Activated CD4-positive, alpha-beta T cell treated with anti-CD3 and anti-CD28 coated beads for 36 hours (primary cell): Measurements from ENCODE around the gene PI16. TPM values are rescaled to one million over a fixed set of nuclear protein-coding genes. Genes with fewer than 3 reads are reported as not detected.

Experiments used
- ATAC-seq: fragments of 200-7000 bp; cut with Tn5 transposase; one replicate; pipeline ENCODE4 v1.10.0; 2021; ENCODE audit warnings: mild to moderate bottlenecking, moderate library complexity
- CTCF ChIA-PET: fragments of 350-600 bp; sonication (Branson Sonifier 250); formaldehyde crosslinking; loops from one replicate; lab custom pipeline; 2021; ENCODE audit warnings: antibody characterized with exemption; lab: Charles Lee
- POLR2A ChIA-PET: fragments of 350-600 bp; sonication (Branson Sonifier 250); formaldehyde crosslinking; loops from one replicate; lab custom pipeline; 2021; ENCODE audit warnings: antibody characterized with exemption, inconsistent platforms; lab: Charles Lee
- DNase-seq: peaks from one replicate; pipeline ENCODE4 v3.0.0-alpha.2; 2020
- H3K27ac Mint-ChIP-seq: one replicate; pipeline ENCODE4 v1.8.0; 2021; ENCODE audit warnings: mixed read lengths
- H3K27me3 Mint-ChIP-seq: one replicate; pipeline ENCODE4 v1.8.0; 2021; ENCODE audit warnings: mixed read lengths
- H3K36me3 Mint-ChIP-seq: one replicate; pipeline ENCODE4 v1.8.0; 2021; ENCODE audit warnings: low read depth, mixed read lengths
- H3K4me1 Mint-ChIP-seq: one replicate; pipeline ENCODE4 v1.8.0; 2021; ENCODE audit warnings: mixed read lengths
- H3K4me3 Mint-ChIP-seq: one replicate; pipeline ENCODE4 v1.8.0; 2021; ENCODE audit warnings: mild to moderate bottlenecking, moderate library complexity, mixed read lengths
- H3K9me3 Mint-ChIP-seq: one replicate; pipeline ENCODE4 v1.8.0; 2021; ENCODE audit warnings: low read depth, mixed read lengths
- intact Hi-C, 2 experiments: fragments of 100-400 bp; cut with DNase I in 1 of 2; cut with micrococcal nuclease in 1 of 2; formaldehyde crosslinking; loops; one replicate each; pipeline versions ENCODE4 v1.14.2 to v1.15.1; 2022 to 2024; cut with DNase I, micrococcal nuclease
- total RNA-seq, 2 experiments: library from RNA; stranded (reverse); gene quantifications; one replicate each; pipeline ENCODE4 v1.2.3, GENCODE V29; 2021

The PI16 gene
- total RNA-seq, 2 experiments from 2014 or later = 0.96 to 1.9 TPM

DNA sequence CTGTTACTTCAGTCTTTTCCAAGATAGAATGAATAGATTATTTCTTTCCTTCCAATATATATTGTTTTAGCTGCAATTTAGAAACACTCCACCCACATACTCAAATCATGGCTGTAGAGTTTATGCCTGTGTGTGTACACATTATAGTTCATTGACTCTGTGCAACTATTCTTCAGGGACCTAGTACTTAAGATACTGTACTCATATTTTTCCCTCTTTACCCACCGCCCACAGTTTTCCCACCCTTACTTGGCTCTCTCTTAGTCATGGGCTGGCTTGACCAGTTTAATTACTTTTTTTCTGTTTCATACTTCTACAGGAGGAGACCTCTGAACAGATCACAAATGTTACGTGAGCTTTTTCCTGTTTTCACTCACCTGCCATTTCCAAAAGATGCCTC lies 38.4 kb upstream of the PI16 start:
- H3K9me3 Mint-ChIP-seq = no peaks in the 10 kb centered on the region
- peaks cover 44% of the 10 kb centered on the region for H3K4me1 Mint-ChIP-seq
- no peak for ATAC-seq
- POLR2A ChIA-PET = interaction anchor here (0.7 kb wide), 1 partner anchor 65 kb away, joined by 4 read pairs; no protein-coding TSS in a partner anchor
- CTCF ChIA-PET = interaction anchor here (0.8 to 2.5 kb wide), 3 partner anchors 30 to 102 kb away, joined by 3 to 10 read pairs (median 4); partner anchors contain the start of gene C6orf89
- no peaks in the 10 kb centered on the region for H3K27me3 Mint-ChIP-seq
- no peak for DNase-seq
- H3K4me3 Mint-ChIP-seq = no peak overlapping the region
- H3K36me3 Mint-ChIP-seq = peaks cover 29% of the 10 kb centered on the region
- intact Hi-C loops = no loop called here
- H3K27ac Mint-ChIP-seq = no peak overlapping the region

GRCh38 chr6:36917541-36918193 lies 36.9 kb upstream of the PI16 start:
- DNase-seq (no peak), ATAC-seq (no peak)
- no peak overlapping the region for H3K4me3 Mint-ChIP-seq
- H3K27me3 Mint-ChIP-seq = no peaks in the 10 kb centered on the region
- peaks cover 31% of the 10 kb centered on the region for H3K4me1 Mint-ChIP-seq
- H3K9me3 Mint-ChIP-seq = no peaks in the 10 kb centered on the region
- ChIA-PET POLR2A (interaction anchor here (0.6 kb wide), 1 partner anchor 48 kb away, joined by 7 read pairs; no protein-coding TSS in a partner anchor), CTCF (no interaction called here)
- H3K36me3 Mint-ChIP-seq = peaks cover 26% of the 10 kb centered on the region
- no peak overlapping the region for H3K27ac Mint-ChIP-seq
- intact Hi-C loops = no loop called here

DNA sequence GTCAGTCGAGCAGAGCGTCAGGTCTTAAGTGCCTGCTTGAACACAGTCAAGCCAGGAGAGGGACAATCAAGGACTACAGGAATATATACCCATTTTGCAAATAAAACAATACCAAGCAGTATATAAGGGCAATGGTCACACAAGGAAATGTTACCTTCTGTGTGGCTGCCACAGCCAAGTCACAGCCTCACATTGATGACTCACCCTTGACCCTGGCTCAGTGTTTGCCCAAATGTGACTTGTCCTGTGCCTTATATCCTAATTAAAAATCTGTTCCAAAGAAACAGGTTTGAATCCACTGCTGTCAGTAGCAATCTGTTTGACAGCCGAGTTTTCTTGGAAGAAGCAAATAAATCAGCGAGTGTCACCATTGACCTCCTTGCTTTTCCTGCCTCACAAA lies 34.5 kb upstream of the PI16 start:
- Mint-ChIP-seq H3K27ac (no peak overlapping the region), H3K27me3 (no peaks in the 10 kb centered on the region), H3K36me3 (peaks cover 19% of the 10 kb centered on the region), H3K4me1 (peaks cover 13% of the 10 kb centered on the region), H3K9me3 (no peaks in the 10 kb centered on the region), H3K4me3 (no peak overlapping the region)
- ChIA-PET CTCF (interaction anchor here (1.8 kb wide), 1 partner anchor 98 kb away, joined by 5 read pairs; no protein-coding TSS in a partner anchor), POLR2A (no interaction called here)
- intact Hi-C loops = no loop called here
- ATAC-seq (no peak), DNase-seq (no peak)

- ChIA-PET CTCF (interaction anchor here (1.8 kb wide), 1 partner anchor 97 kb away, joined by 5 read pairs; no protein-coding TSS in a partner anchor), POLR2A (no interaction called here)
- H3K4me1 Mint-ChIP-seq = peaks cover 15% of the 10 kb centered on the region
- peaks cover 20% of the 10 kb centered on the region for H3K36me3 Mint-ChIP-seq
- intact Hi-C loops = no loop called here
- H3K27me3 Mint-ChIP-seq = no peaks in the 10 kb centered on the region
- DNase-seq (no peak), ATAC-seq (no peak)
- no peak overlapping the region for H3K4me3 Mint-ChIP-seq
- no peak overlapping the region for H3K27ac Mint-ChIP-seq
- no peaks in the 10 kb centered on the region for H3K9me3 Mint-ChIP-seq
Measured at GRCh38 chr6:36920546-36920945, 34.0 kb upstream of the PI16 start.

DNA sequence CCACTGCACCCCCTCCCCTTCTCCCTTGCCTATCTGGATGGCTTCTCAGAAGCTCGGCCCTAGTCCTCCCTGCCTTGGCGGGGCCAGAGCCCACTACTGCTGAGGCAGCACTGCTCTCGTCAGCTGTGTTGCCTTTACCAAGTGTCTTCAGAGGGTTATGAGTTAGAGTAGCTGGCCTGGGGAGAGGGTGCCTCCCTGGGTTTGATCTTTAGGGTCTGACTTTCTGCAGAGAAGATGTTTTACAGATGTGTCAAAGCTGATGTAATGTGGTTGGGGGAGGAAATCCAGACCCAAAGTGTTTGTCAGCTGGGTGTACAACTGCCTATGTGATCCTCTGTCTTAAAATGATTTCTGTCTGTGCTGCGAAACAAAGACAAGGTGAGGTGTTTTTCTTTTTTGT lies 30.4 kb upstream of the PI16 start:
- ATAC-seq = peak; percentile 23
- CTCF ChIA-PET = interaction anchor here (0.9 kb wide), 1 partner anchor 12 kb away, joined by 3 read pairs; no protein-coding TSS in a partner anchor
- Mint-ChIP-seq H3K4me1 (peaks cover 22% of the 10 kb centered on the region), H3K27ac (no peak overlapping the region), H3K27me3 (no peaks in the 10 kb centered on the region), H3K36me3 (peaks cover 10% of the 10 kb centered on the region), H3K9me3 (no peaks in the 10 kb centered on the region), H3K4me3 (no peak overlapping the region)
- intact Hi-C loops = no loop called here
- no peak for DNase-seq
- POLR2A ChIA-PET = no interaction called here

DNA sequence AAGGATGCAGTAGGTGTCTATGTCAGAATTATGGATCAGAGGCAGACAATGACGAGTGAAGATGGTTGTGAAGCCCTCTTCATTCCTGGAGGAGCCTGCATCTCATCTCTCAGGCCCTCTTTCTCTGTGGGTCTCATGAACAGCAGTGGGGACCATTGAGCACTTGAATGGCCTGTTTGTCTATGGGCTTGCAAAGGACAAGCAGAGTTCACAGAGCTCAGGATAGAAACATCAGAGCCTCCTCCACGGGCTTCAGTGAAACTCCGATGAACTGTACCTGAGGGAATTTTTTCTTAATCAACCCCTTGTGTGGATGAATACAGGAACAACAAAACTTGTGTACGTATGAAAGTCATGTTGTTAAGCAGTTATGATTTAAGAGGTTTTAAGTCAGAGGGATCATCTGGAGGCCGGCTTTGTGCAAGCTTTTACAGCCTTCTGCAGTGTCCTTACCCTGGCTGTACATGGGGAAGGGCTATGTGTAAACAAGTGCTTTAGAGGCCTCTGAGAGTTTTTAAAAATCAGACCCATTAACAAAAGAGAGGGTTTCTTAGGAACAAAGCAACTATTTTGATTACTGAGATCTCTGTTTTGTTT lies 29.7 kb upstream of the PI16 start:
- ATAC-seq = no peak
- Mint-ChIP-seq H3K4me1 (peaks cover 22% of the 10 kb centered on the region), H3K9me3 (no peaks in the 10 kb centered on the region), H3K27ac (peak overlapping the region; percentile 42), H3K27me3 (no peaks in the 10 kb centered on the region), H3K4me3 (no peak overlapping the region), H3K36me3 (peaks cover 8% of the 10 kb centered on the region)
- POLR2A ChIA-PET = no interaction called here
- CTCF ChIA-PET = no interaction called here
- no peak for DNase-seq
- intact Hi-C loops = no loop called here

DNA sequence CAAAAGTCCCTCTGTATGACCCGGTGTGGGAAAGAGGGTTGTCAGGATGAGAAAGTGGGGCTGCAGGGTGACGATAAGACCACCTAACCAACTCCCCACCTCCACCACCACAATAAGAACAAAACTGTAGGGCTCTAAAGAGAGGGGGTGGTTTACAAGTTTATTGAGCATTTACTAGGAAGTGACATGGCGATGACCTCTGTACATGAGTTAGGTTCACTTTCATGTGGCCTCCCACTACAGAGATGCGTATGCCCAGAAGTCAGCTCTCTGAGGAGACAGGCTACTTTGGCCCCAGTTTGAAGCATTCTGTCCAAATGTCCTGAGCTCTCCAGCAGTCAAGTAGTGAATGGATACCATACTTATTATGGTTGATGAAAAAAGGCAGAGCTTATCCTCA lies 28.7 kb upstream of the PI16 start:
- H3K27me3 Mint-ChIP-seq = no peaks in the 10 kb centered on the region
- intact Hi-C loops = no loop called here
- ChIA-PET CTCF (interaction anchor here (1.5 kb wide), 1 partner anchor 14 kb away, joined by 5 read pairs; no protein-coding TSS in a partner anchor), POLR2A (no interaction called here)
- H3K9me3 Mint-ChIP-seq = no peaks in the 10 kb centered on the region
- peaks cover 22% of the 10 kb centered on the region for H3K4me1 Mint-ChIP-seq
- ATAC-seq (peak; percentile 81), DNase-seq (peak; percentile 33)
- H3K4me3 Mint-ChIP-seq = no peak overlapping the region
- peaks cover 7% of the 10 kb centered on the region for H3K36me3 Mint-ChIP-seq
- no peak overlapping the region for H3K27ac Mint-ChIP-seq

- Mint-ChIP-seq H3K9me3 (no peaks in the 10 kb centered on the region), H3K27me3 (no peaks in the 10 kb centered on the region), H3K4me1 (peaks cover 22% of the 10 kb centered on the region), H3K4me3 (no peak overlapping the region), H3K36me3 (peaks cover 7% of the 10 kb centered on the region), H3K27ac (no peak overlapping the region)
- ATAC-seq (peak; percentile 47), DNase-seq (no peak)
- CTCF ChIA-PET = interaction anchor here (0.6 to 1.5 kb wide), 3 partner anchors 15 to 331 kb away, joined by 3 to 5 read pairs (median 4); no protein-coding TSS in a partner anchor
- intact Hi-C loops = loop anchor here (1.0 kb wide), 2 partner anchors 15 to 19 kb away; no protein-coding TSS in a partner anchor
- POLR2A ChIA-PET = no interaction called here
Measured at GRCh38 chr6:36926708-36927513, 27.6 kb upstream of the PI16 start.

- no peak overlapping the region for H3K27ac Mint-ChIP-seq
- H3K27me3 Mint-ChIP-seq = no peaks in the 10 kb centered on the region
- H3K9me3 Mint-ChIP-seq = no peaks in the 10 kb centered on the region
- intact Hi-C loops = loop anchor here (1.0 kb wide), 2 partner anchors 16 to 18 kb away; no protein-coding TSS in a partner anchor
- H3K4me1 Mint-ChIP-seq = peaks cover 22% of the 10 kb centered on the region
- CTCF ChIA-PET = interaction anchor here (1.2 kb wide), 1 partner anchor 42 kb away, joined by 4 read pairs; the partner anchor contains the start of gene C6orf89
- H3K4me3 Mint-ChIP-seq = no peak overlapping the region
- peaks cover 5% of the 10 kb centered on the region for H3K36me3 Mint-ChIP-seq
- ATAC-seq (no peak), DNase-seq (no peak)
- POLR2A ChIA-PET = no interaction called here
Measured at GRCh38 chr6:36927691-36928546, 26.6 kb upstream of the PI16 start.

- ChIA-PET CTCF (interaction anchor here (1.2 kb wide), 1 partner anchor 43 kb away, joined by 4 read pairs; the partner anchor contains the start of gene C6orf89), POLR2A (no interaction called here)
- Mint-ChIP-seq H3K27ac (no peak overlapping the region), H3K36me3 (peaks cover 5% of the 10 kb centered on the region), H3K9me3 (no peaks in the 10 kb centered on the region), H3K4me1 (peaks cover 22% of the 10 kb centered on the region), H3K27me3 (no peaks in the 10 kb centered on the region), H3K4me3 (no peak overlapping the region)
- intact Hi-C loops = no loop called here
- ATAC-seq (no peak), DNase-seq (no peak)
Measured at GRCh38 chr6:36928547-36928918, 26.0 kb upstream of the PI16 start.
